HFF-Myc (cell line): ENCODE measurements around the gene CSNK2A1.
A peak's percentile ranks its signal among the peaks of the same experiment; 100 is the strongest.

ENCODE experiments used
- DNase-seq: peaks from one replicate; pipeline ENCODE4 v3.0.0-alpha.2; 2011; ENCODE audit warnings: low read depth; ENCODE audit errors: extremely low read depth
- H3K4me3 ChIP-seq: replicated peaks from 2 replicates; pipeline ENCODE4 v1.5.1; 2011; ENCODE audit warnings: low read depth, mild to moderate bottlenecking, control low read depth, low read length
- TF ChIP-seq, protein P1 (sequence below): IDR thresholded peaks from 2 replicates; pipeline ENCODE4 v1.5.1; 2012; ENCODE audit warnings: mild to moderate bottlenecking, low read depth, low read length, control low read depth; ENCODE audit errors: missing control alignments

Gene CSNK2A1

DNA sequence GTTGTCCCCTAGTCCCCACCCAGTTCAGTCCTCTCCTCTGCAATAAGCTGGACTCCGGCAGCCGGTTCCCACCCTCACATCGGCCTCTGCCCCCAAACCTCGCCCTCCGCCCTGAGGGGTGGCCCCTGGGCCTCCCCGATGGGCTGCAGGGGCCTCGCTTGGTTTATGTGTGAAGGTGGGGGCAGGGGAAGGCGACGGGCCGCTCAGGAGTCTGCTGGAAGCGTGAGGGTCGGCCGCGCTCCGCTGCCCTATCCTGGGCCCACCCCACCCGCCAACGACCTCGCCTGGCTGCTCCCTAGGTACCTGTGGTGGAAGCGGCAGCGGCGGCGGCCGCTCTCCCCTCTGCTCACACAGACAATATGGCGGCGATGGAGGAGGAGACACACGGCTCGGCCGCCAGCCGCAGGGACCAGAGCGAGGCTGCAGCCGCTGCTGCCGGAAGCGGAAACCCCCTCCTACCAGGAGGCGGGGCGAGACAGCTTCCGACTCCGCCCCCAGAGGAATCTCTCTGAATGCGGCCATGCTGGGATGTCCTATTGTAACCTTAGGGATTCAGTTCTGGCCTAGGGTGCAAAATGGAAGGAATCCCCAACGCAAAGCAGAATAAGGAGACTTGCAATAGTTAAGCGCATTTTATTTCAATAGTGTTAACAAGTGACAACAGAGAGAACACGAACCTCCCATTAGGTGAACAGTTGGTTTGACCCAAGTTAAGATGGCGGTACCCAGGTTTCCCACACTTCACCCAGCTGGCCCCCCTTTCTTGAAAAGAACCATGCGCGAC is at the start of gene CSNK2A1:
Gene CSNK2A1 (minus strand): TSS at position 422 of the 784 bp plus-strand sequence. CDS start 35,239 bp downstream, outside the sequence.
- H3K4me3 ChIP-seq: peak within 1 kb of the TSS; percentile 98
- TF ChIP-seq, protein P1, sequence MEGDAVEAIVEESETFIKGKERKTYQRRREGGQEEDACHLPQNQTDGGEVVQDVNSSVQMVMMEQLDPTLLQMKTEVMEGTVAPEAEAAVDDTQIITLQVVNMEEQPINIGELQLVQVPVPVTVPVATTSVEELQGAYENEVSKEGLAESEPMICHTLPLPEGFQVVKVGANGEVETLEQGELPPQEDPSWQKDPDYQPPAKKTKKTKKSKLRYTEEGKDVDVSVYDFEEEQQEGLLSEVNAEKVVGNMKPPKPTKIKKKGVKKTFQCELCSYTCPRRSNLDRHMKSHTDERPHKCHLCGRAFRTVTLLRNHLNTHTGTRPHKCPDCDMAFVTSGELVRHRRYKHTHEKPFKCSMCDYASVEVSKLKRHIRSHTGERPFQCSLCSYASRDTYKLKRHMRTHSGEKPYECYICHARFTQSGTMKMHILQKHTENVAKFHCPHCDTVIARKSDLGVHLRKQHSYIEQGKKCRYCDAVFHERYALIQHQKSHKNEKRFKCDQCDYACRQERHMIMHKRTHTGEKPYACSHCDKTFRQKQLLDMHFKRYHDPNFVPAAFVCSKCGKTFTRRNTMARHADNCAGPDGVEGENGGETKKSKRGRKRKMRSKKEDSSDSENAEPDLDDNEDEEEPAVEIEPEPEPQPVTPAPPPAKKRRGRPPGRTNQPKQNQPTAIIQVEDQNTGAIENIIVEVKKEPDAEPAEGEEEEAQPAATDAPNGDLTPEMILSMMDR: no peak
- peak; percentile 80 for DNase-seq

DNA sequence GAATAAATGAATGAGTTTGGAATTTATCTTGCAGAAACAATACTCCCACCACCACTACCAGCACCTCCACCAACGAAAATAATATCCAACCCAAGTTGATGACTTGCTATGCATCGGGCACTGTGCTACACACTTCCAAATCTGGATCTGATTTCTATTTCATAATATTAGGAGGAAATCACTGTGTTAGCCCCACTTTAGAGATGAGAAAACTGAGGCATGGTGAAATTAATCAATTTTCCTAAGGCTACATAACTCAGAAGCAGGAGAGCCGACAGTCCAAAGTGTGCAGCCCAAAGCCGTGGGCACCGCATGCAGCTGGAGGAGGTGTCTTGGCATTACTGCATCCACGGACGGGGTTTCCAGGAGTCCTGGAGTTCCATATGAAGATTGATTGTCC is 48.9 kb upstream of the CSNK2A1 start:
- no peak overlapping the region for H3K4me3 ChIP-seq
- TF ChIP-seq, protein P1: no peak
- no peak for DNase-seq

DNA sequence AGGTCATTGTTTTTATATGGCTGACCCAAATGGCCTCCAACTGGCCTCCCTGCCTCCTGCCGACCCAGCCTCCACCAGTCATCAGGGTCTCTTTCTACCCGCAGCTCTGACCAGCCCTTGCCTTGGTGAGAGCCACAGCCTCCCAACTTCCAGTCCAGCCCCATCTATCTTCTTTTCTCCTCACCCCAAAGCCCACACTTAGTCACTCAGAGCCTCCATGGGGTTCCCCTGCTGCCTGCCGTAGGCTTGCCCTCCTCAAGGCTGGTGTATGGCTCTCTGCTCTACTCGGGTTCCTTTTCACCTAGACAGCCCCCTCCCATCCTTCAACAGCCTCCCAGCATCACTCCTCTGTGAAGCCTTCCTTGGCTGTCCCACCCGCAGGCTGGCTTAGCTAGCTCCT is 48.4 kb upstream of the CSNK2A1 start:
- DNase-seq: no peak
- no peak overlapping the region for H3K4me3 ChIP-seq
- TF ChIP-seq, protein P1: no peak

DNA sequence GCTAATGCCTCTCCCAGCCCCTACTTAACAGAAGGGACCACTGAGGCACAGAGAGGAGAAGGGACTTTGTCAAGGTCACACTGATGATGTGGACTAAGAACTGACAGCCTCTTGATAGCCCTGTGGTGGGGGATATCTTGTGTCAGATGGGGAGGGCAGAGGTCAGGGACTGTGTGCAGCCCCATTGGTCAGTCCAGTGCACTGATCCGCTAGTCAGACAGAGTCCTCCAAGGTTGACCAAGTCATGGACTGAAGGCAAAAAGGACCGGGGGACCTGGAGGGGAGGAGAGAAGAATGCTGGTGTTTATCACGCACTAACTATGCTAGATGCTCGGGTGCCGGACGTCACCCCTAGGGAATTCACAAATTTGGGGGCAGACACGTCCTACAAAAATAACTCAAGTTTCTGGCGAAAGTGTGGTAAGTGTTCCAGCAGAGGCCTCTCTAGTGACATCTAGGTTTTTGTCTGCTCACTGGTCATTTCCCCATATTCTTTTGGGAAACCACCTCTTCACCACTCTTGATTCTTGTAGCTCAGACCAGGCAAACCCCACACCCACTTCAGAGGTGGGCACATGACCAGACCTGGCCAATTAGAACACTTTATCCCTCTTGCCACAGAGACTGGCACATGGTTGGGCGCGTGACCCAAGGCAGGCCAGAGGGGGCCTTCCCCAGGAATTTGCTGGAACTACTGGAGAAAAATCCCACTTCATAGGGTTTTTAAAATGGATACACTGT is 45.5 kb upstream of the CSNK2A1 start:
- no peak overlapping the region for H3K4me3 ChIP-seq
- no peak for DNase-seq
- TF ChIP-seq, protein P1: no peak

DNA sequence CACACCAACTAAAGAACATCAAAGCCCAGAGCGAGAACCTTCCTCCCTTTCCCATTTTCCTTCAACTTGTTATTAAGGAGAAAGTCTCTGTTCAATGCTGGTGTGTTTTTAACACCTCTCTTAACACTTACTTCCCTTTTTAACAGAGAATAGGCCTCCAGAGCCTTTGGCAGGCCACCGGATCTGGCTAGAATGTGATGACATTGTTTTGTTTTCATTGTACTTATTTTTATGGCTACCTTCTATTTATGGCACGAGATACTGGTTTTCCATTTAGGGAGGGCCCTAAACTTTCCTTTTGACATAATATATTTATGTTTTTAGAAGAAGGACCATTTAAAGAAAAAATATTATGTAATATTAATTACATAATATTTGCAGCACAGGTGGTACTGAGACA is 44.9 kb upstream of the CSNK2A1 start:
- DNase-seq: no peak
- TF ChIP-seq, protein P1: no peak
- no peak overlapping the region for H3K4me3 ChIP-seq

DNA sequence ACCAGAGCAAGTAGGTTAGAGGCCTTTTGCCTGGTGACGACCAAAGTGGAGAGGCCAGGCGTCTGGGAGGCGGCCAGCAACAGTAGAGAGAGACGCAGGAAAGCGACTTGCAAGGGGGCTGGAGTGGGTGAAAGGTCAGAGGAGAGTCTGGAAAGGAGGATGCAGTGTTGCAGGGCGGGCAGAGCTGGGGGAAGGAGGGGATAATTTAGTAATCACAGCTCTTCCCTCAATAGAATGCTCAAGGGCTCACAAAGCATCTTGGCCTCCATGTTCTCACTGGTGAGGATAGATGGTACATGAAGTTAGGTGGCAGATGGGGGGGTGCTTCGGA is 41.3 kb upstream of the CSNK2A1 start:
- no peak overlapping the region for H3K4me3 ChIP-seq
- no peak for DNase-seq
- TF ChIP-seq, protein P1: no peak
